HCT116 (cell line): ENCODE results near the gene CLCN3. TPM values are rescaled to one million over a fixed set of nuclear protein-coding genes. Genes with fewer than 3 reads are reported as not detected.
A peak's percentile ranks its signal among the peaks of the same experiment; 100 is the strongest.

Source experiments
- ATAC-seq: fragments of 200-7000 bp; cut with Tn5 transposase; 2 replicates; pipeline ENCODE4 v1.9.1; 2020; ENCODE audit warnings: mild to moderate bottlenecking, moderate library complexity
- BruUV-seq: library from RNA; stranded (reverse); fragments of 400-500 nt; replicated peaks from 2 replicates; lab custom pipeline; 2021; lab: Mats Ljungman, UMichigan
- CTCF ChIA-PET: fragments of 300-600 bp; sonication (Branson Sonifier 250); formaldehyde crosslinking; loops from one replicate; lab custom pipeline; 2021; ENCODE audit warnings: antibody characterized with exemption; lab: Charles Lee
- POLR2A ChIA-PET: fragments of 300-600, 350-600 bp; sonication (Branson Sonifier 250); formaldehyde crosslinking; loops from one replicate; lab custom pipeline; 2021; ENCODE audit warnings: antibody characterized with exemption; lab: Charles Lee
- RAD21 ChIA-PET, 2 experiments: fragments of 300-600 bp; sonication (Branson Sonifier 250); formaldehyde crosslinking; loops; one replicate each; lab custom pipeline; 2023; ENCODE audit warnings: low total read pairs in 2 of 2; ENCODE audit not compliant: uncharacterized antibody in 2 of 2, unreplicated experiment in 2 of 2, low non-redundant PET in 1 of 2; lab: Charles Lee
- DNase-seq: peaks from one replicate; pipeline ENCODE4 v3.0.0-alpha.2; 2010; ENCODE audit warnings: low read depth, low spot score
- H2AFZ ChIP-seq: fragments of 200-600 bp; shearing (Covaris generic), sonication (generic); 2 replicates; pipeline ENCODE4 v1.6.1; 2017; ENCODE audit warnings: low read depth, mixed run types, mixed read lengths, antibody characterized with exemption, low read length; ENCODE audit not compliant: poor library complexity, severe bottlenecking
- H3K27ac ChIP-seq: 2 replicates; pipeline ENCODE4 v1.5.1; 2012; ENCODE audit warnings: low read depth, low read length
- H3K27me3 ChIP-seq: fragments of 200-600 bp; sonication (generic); 2 replicates; pipeline ENCODE4 v1.6.1; 2016; ENCODE audit warnings: mixed run types, low read length, mixed read lengths; ENCODE audit not compliant: insufficient read depth
- H3K36me3 ChIP-seq, 2 experiments: fragments of 200-500 bp in 1 of 2; fragments of 200-600 bp in 1 of 2; sonication (Bioruptor generic) in 1 of 2; sonication (generic) in 1 of 2; 2 replicates each; pipeline versions ENCODE4 v1.5.1 to v1.6.1; 2014 to 2016; ENCODE audit warnings: low read length in 2 of 2, inconsistent platforms in 1 of 2, mixed read lengths in 1 of 2, mixed run types in 1 of 2; ENCODE audit not compliant: insufficient read depth in 2 of 2, control insufficient read depth in 1 of 2
- H3K4me1 ChIP-seq, 2 experiments: fragments of 200-600 bp in 1 of 2; sonication (generic) in 1 of 2; 2 replicates each; pipeline versions ENCODE4 v1.5.1 to v1.6.1; 2012 to 2017; ENCODE audit warnings: low read length in 2 of 2, inconsistent platforms in 1 of 2, mild to moderate bottlenecking in 1 of 2, mixed read lengths in 1 of 2, mixed run types in 1 of 2, moderate library complexity in 1 of 2; ENCODE audit not compliant: insufficient read depth in 2 of 2, control insufficient read depth in 1 of 2
- H3K4me2 ChIP-seq: fragments of 200-600 bp; sonication (generic); 2 replicates; pipeline ENCODE4 v1.6.1; 2017; ENCODE audit warnings: mixed run types, low read length, mixed read lengths
- H3K4me3 ChIP-seq, 2 experiments: fragments of 200-600 bp in 1 of 2; sonication (generic) in 1 of 2; replicated peaks in 1 of 2; 2 replicates each; pipeline ENCODE4 v1.5.1; 2011 to 2016; ENCODE audit warnings: low read length in 2 of 2, control low read depth in 1 of 2, low read depth in 1 of 2, mild to moderate bottlenecking in 1 of 2, mixed read lengths in 1 of 2, mixed run types in 1 of 2
- H3K79me2 ChIP-seq: fragments of 200-600 bp; sonication (generic); 2 replicates; pipeline ENCODE4 v1.6.1; 2017; ENCODE audit warnings: mild to moderate bottlenecking, mixed run types, low read length, moderate library complexity, mixed read lengths; ENCODE audit not compliant: insufficient read depth
- H3K9ac ChIP-seq: fragments of 200-600 bp; sonication (generic); 2 replicates; pipeline ENCODE4 v1.6.1; 2016; ENCODE audit warnings: low read length, mixed read lengths
- H3K9me2 ChIP-seq: fragments of 200-600 bp; sonication (generic), shearing (Covaris generic); 2 replicates; pipeline ENCODE4 v1.6.1; 2017; ENCODE audit warnings: mixed run types, mild to moderate bottlenecking, moderate library complexity; ENCODE audit not compliant: insufficient read depth
- H3K9me3 ChIP-seq, 2 experiments: fragments of 200-500 bp in 1 of 2; fragments of 200-600 bp in 1 of 2; sonication (Bioruptor generic) in 1 of 2; sonication (generic) in 1 of 2; 2 replicates each; pipeline ENCODE4 v1.6.1; 2014 to 2017; ENCODE audit warnings: low read length in 2 of 2, mixed read lengths in 2 of 2, inconsistent platforms in 1 of 2, low read depth in 1 of 2, mild to moderate bottlenecking in 1 of 2, mixed run types in 1 of 2, moderate library complexity in 1 of 2; ENCODE audit not compliant: control insufficient read depth in 1 of 2, insufficient read depth in 1 of 2
- H4K20me1 ChIP-seq: fragments of 200-600 bp; sonication (generic), shearing (Covaris generic); 2 replicates; pipeline ENCODE4 v1.6.1; 2017; ENCODE audit warnings: mixed run types, mild to moderate bottlenecking, moderate library complexity; ENCODE audit not compliant: insufficient read depth
- CBX3 ChIP-seq: IDR thresholded peaks from 2 replicates; pipeline ENCODE4 v1.6.1; 2012; ENCODE audit warnings: low read depth
- CEBPB ChIP-seq: IDR thresholded peaks from 2 replicates; pipeline ENCODE4 v1.6.1; 2012; ENCODE audit warnings: low read depth
- CTCF ChIP-seq, 3 experiments: fragments of 200-600 bp in 1 of 3; sonication (generic) in 1 of 3; IDR thresholded peaks in 2 of 3; conservative IDR thresholded peaks in 1 of 3; 2 replicates each; pipeline ENCODE4 v1.5.1; 2012 to 2017; ENCODE audit warnings: low read depth in 2 of 3, low read length in 2 of 3, antibody characterized with exemption in 1 of 3, borderline replicate concordance in 1 of 3, control low read depth in 1 of 3, mild to moderate bottlenecking in 1 of 3, mixed read lengths in 1 of 3, mixed run types in 1 of 3, moderate library complexity in 1 of 3; ENCODE audit not compliant: insufficient read depth in 1 of 3
- EGR1 ChIP-seq: IDR thresholded peaks from 2 replicates; pipeline ENCODE4 v1.6.1; 2012; ENCODE audit warnings: low read depth
- ELF1 ChIP-seq: IDR thresholded peaks from 2 replicates; pipeline ENCODE4 v1.6.1; 2012; ENCODE audit warnings: low read depth, borderline replicate concordance
- FOSL1 ChIP-seq: IDR thresholded peaks from 2 replicates; pipeline ENCODE4 v1.6.1; 2012; ENCODE audit warnings: low read depth
- JUND ChIP-seq: IDR thresholded peaks from 2 replicates; pipeline ENCODE4 v1.6.1; 2012
- MAX ChIP-seq: IDR thresholded peaks from 2 replicates; pipeline ENCODE4 v1.6.1; 2012
- POLR2A ChIP-seq: IDR thresholded peaks from 2 replicates; pipeline ENCODE4 v1.7.0; 2011; ENCODE audit warnings: borderline replicate concordance; ENCODE audit not compliant: insufficient read depth, insufficient read length; ENCODE audit errors: extremely low read depth
- POLR2AphosphoS5 ChIP-seq: IDR thresholded peaks from 2 replicates; pipeline ENCODE4 v1.6.1; 2011; ENCODE audit warnings: mild to moderate bottlenecking, low read depth, low read length, moderate library complexity
- RAD21 ChIP-seq: IDR thresholded peaks from 2 replicates; pipeline ENCODE4 v1.6.1; 2012; ENCODE audit warnings: low read depth, mild to moderate bottlenecking
- REST ChIP-seq: IDR thresholded peaks from 2 replicates; pipeline ENCODE4 v1.6.1; 2012; ENCODE audit warnings: low read depth
- SIN3A ChIP-seq: IDR thresholded peaks from 2 replicates; pipeline ENCODE4 v1.6.1; 2012; ENCODE audit warnings: low read depth
- SP1 ChIP-seq: IDR thresholded peaks from 2 replicates; pipeline ENCODE4 v1.6.1; 2012; ENCODE audit warnings: low read depth
- SRF ChIP-seq: IDR thresholded peaks from 2 replicates; pipeline ENCODE4 v1.6.1; 2012; ENCODE audit warnings: low read depth
- TCF7L2 ChIP-seq: IDR thresholded peaks from 2 replicates; pipeline ENCODE4 v1.7.0; 2011; ENCODE audit warnings: borderline replicate concordance, inconsistent platforms; ENCODE audit not compliant: insufficient read depth, insufficient read length; ENCODE audit errors: extremely low read depth
- YY1 ChIP-seq: IDR thresholded peaks from 2 replicates; pipeline ENCODE4 v1.6.1; 2011; ENCODE audit warnings: low read length, low read depth, moderate library complexity, mild to moderate bottlenecking; ENCODE audit not compliant: insufficient replicate concordance; ENCODE audit errors: extremely low read depth
- ZBTB33 ChIP-seq: IDR thresholded peaks from 2 replicates; pipeline ENCODE4 v1.6.1; 2011; ENCODE audit warnings: mild to moderate bottlenecking, low read length, moderate library complexity; ENCODE audit not compliant: insufficient replicate concordance; ENCODE audit errors: extremely low read depth
- ZFX ChIP-seq: fragments of 450-650 bp; IDR thresholded peaks from 2 replicates; pipeline ENCODE4 v1.6.1; 2017
- ZNF274 ChIP-seq: fragments of 200-500 bp; sonication (Bioruptor generic); IDR thresholded peaks from 2 replicates; pipeline ENCODE4 v1.6.1; 2014; ENCODE audit warnings: mild to moderate bottlenecking, low read depth, low read length, inconsistent platforms
- intact Hi-C: fragments of 100-400 bp; cut with micrococcal nuclease; formaldehyde crosslinking; loops from 2 replicates; pipeline ENCODE4 v1.10.0; 2022
- total RNA-seq: library from RNA; stranded (reverse); gene quantifications from one replicate; pipeline ENCODE4 v1.2.1, GENCODE V29; 2021; ENCODE audit not compliant: unreplicated experiment

Gene CLCN3
- total RNA-seq, 1 experiment from 2014 or later: 60.4 TPM

GRCh38 chr4:169757575-169758184 is 137.3 kb downstream of the CLCN3 start, which contains the start of gene HPF1:
HPF1 (minus strand) TSS chr4:169757944; CDS start chr4:169757877, 67 bp downstream.
- Histone ChIP-seq H3K9ac (peak within 1 kb of the TSS; percentile 76), H3K4me2 (peak within 1 kb of the TSS; percentile 84), H2AFZ (peak within 1 kb of the TSS; percentile 96), H3K9me3 (no peaks in the 10 kb centered on the region), H3K36me3 (peaks cover 0 to under 1% of the 10 kb centered on the region in 2 experiments; a peak in 1 of 4 replicates), H3K79me2 (peaks cover 25% of the 10 kb centered on the region), H3K4me1 (peaks cover 5 to 19% of the 10 kb centered on the region in 2 experiments; a peak in 2 of 4 replicates), H3K9me2 (no peaks in the 10 kb centered on the region), H3K4me3 (peak within 1 kb of the TSS; percentile 80 to 97), H3K27me3 (no peaks in the 10 kb centered on the region), H3K27ac (peak within 1 kb of the TSS; percentile 55), H4K20me1 (no peaks in the 10 kb centered on the region)
- ChIA-PET POLR2A (no interaction called here), RAD21 (no interaction called here), CTCF (interaction anchor here (1.2 kb wide), 1 partner anchor 9 kb away, joined by 3 read pairs; no protein-coding TSS in a partner anchor)
- ATAC-seq: peak; percentile 95
- DNase-seq: peak; percentile 90
- no TSS peak for BruUV-seq
- intact Hi-C loops: no loop called here
- TF ChIP-seq POLR2AphosphoS5 (peak; percentile 90), YY1 (peak; percentile 76), ZNF274 (no peak), EGR1 (peak; percentile 60), CBX3 (peak; percentile 84; the same call in 1 of the 2 replicates), REST (no peak), ZBTB33 (no peak), CEBPB (no peak; the same call in 1 of the 2 replicates), SRF (peak; percentile 97), ELF1 (peak; percentile 90), ZFX (peak; percentile 56; the same call in 1 of the 2 replicates), MAX (peak; percentile 84), FOSL1 (no peak), RAD21 (no peak), SIN3A (peak; percentile 87), SP1 (peak; percentile 84), POLR2A (no peak), CTCF (IDR thresholded peaks at IDR 0.05 in 2 of 3, conservative IDR thresholded peaks at IDR 0.05 in 1 of 3; ENCODE audit: borderline replicate concordance in 1 of 3, insufficient read depth in 1 of 3, low read depth in 2 of 3, low read length in 2 of 3) (no peak), JUND (no peak), TCF7L2 (no peak)
